Neuronal stem cell (in vitro differentiated cells): ENCODE measurements around the gene PTGES3. TPM values are rescaled to one million over a fixed set of nuclear protein-coding genes. Genes with fewer than 3 reads are reported as not detected.

Source experiments
- small RNA-seq: library from polyadenylated mRNA; stranded (forward); fragments of <200 nt; extraction: miRNeasy Mini kit (QIAGEN cat#:217004); gene quantifications from one replicate; pipeline ENCODE3, GENCODE V24; 2013; ENCODE audit not compliant: insufficient read depth

PTGES3 gene

Small RNAs within 50 kb of the gene (small RNA-seq; reads per million reads assigned to genes)
- gene RN7SL809P: not detected
- 333 reads per million, percentile 98 among the genes with 10 or more reads in this experiment for gene SNORD59A
